Measurements from ENCODE around the gene CPXM2.

GRCh38 chr10:123930340-123931001, 38.9 kb upstream of the CPXM2 start:
- no peak for TF ChIP-seq CTCF (IDR thresholded peaks at IDR 0.05)
- no peak for TF ChIP-seq EZH2 (IDR thresholded peaks at IDR 0.05; ENCODE audit: borderline replicate concordance, insufficient read depth, low read depth, low read length, poor library complexity, severe bottlenecking)
